Measurements from ENCODE around the gene SPATS2.
A peak's percentile ranks its signal among the peaks of the same experiment; 100 is the strongest.
"Not testable (repeated sequence)": the region's sequence is repeated elsewhere in the genome, so short reads cannot be mapped to it uniquely, and the experiment has no call there.

The SPATS2 gene

GRCh38 chr12:49367381-49368239 lies at the start of gene SPATS2:
SPATS2 (plus strand) TSS chr12:49367462; CDS start chr12:49461013, 93,551 bp downstream.
- DNase-seq = peak; percentile 82 to 89

- not testable (repeated sequence) for DNase-seq
These were observed 46.7 kb upstream of the SPATS2 start for GRCh38 chr12:49320411-49321103.

- no peak for DNase-seq
These were observed 44.9 kb upstream of the SPATS2 start for GRCh38 chr12:49322367-49322707.

DNA sequence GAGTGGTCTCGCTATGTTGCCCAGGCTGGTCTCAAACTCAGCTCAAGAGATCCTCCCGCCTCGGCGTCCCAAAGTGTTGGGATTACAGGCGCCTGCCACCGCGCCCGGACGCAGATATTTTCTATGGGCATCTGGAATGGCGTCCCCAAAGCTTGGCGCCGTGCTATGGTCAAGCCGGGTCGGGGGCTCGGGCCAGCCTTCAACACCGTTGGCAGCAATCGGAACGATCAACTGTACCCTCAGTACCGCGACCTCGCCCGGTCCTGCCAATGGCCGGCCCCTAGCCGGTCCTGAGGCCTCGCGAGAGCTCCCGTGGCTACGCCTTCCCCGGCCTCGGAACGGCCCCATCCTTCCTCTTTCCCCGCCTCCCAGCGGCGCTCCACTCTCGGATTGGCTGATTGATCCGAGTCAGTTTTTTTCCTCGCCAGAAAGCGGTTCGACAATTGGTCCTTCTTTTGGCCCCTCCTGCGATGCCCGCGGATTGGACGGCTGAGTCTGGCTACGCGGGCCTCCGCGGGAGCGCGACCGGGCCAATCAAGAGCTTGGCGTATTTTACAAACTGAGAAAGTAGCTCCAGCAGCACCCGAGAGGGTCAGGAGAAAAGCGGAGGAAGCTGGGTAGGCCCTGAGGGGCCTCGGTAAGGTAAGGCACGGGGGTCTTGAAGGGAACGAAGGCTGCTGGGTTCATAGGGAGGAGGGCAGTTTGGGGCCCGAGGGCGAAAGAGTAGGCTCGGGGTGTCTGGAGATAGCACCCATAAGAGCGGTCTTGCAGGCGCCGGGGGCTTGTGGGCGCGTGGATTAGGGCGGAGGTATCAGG lies 44.3 kb upstream of the SPATS2 start, which contains the start of gene TROAP:
TSS of gene TROAP (plus strand) at position 548 of the 816 bp plus-strand sequence. CDS start 354 bp downstream, outside the sequence.
- DNase-seq = peak; percentile 97 to 99

DNA sequence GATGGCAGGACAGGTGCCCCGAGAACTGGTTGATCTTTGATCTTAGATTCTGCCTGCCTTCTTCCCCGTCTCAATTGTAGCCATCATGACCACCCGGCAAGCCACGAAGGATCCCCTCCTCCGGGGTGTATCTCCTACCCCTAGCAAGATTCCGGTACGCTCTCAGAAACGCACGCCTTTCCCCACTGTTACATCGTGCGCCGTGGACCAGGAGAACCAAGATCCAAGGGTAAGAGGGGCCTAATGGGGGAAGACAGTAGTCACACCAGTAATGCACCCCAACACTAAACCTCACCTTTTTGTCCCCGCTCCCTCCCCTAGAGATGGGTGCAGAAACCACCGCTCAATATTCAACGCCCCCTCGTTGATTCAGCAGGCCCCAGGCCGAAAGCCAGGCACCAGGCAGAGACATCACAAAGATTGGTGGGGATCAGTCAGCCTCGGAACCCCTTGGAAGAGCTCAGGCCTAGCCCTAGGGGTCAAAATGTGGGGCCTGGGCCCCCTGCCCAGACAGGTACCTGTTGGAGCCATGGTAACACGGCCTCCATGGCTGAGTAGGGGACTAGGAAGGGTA lies 43.7 kb upstream of the SPATS2 start:
- no peak for DNase-seq

DNA sequence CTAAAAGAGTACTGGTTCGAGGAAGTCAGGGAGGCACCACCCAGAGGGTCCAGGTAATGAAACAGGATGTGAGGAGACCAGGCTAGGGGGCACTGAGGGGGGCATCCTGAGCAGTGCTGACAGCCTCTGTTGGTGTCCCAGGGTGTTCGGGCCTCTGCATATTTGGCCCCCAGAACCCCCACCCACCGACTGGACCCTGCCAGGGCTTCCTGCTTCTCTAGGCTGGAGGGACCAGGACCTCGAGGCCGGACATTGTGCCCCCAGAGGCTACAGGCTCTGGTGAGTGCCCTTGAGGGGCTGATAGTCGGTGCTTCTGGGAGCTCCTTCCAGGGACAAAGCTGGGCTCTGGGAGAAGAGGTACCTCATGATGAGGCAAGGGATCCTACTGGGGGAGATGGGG lies 41.7 kb upstream of the SPATS2 start:
- DNase-seq = no peak

GRCh38 chr12:49327368-49327767 lies 39.9 kb upstream of the SPATS2 start:
- DNase-seq = no peak

- DNase-seq = no peak
These were observed 39.4 kb upstream of the SPATS2 start for GRCh38 chr12:49327887-49328286.

DNA sequence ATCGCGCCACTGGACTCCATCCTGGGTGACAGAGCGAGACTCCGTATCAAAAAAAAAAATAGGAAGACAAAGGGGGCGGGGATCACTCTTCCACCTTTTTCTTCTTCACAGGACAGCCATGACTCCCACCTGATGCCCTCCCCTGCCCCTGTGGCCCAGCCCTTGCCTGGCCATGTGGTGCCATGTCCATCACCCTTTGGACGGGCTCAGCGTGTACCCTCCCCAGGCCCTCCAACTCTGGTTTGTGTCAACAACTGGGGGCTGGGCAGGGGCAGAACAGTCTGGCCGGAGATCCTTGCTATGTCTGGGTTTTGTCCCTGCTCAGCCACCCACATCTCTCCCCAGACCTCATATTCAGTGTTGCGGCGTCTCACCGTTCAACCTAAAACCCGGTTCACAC lies 38.4 kb upstream of the SPATS2 start:
- DNase-seq = no peak

DNA sequence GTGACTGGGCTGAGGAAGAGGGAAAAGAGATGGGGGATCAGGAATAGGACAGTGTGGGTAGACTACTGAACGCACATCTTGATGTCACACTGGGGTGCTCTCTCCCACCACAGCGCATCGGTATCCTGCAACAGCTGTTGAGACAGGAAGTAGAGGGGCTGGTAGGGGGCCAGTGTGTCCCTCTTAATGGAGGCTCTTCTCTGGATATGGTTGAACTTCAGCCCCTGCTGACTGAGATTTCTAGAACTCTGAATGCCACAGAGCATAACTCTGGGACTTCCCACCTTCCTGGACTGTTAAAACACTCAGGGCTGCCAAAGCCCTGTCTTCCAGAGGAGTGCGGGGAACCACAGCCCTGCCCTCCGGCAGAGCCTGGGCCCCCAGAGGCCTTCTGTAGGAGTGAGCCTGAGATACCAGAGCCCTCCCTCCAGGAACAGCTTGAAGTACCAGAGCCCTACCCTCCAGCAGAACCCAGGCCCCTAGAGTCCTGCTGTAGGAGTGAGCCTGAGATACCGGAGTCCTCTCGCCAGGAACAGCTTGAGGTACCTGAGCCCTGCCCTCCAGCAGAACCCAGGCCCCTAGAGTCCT lies 37.1 kb upstream of the SPATS2 start:
- DNase-seq = no peak

DNA sequence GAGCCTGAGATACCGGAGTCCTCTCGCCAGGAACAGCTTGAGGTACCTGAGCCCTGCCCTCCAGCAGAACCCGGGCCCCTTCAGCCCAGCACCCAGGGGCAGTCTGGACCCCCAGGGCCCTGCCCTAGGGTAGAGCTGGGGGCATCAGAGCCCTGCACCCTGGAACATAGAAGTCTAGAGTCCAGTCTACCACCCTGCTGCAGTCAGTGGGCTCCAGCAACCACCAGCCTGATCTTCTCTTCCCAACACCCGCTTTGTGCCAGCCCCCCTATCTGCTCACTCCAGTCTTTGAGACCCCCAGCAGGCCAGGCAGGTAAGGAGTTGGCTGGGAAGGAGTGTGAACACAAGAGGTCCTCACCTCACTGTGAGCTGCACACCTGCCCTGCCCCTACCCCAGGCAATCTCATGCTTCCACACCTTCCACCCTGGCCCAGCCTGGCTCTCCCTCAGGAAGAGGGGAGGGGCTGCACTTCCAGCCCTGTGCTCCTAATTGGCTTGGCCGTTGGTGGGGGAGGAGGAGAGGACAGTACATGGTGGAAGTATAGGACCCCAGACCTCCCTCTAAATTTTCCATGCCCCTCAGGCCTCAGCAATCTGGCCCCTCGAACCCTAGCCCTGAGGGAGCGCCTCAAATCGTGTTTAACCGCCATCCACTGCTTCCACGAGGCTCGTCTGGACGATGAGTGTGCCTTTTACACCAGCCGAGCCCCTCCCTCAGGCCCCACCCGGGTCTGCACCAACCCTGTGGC lies 36.5 kb upstream of the SPATS2 start:
- no peak for DNase-seq

- DNase-seq = peak; percentile 33 to 69
These were observed 35.7 kb upstream of the SPATS2 start for GRCh38 chr12:49331380-49332222.

GRCh38 chr12:49332441-49332861 lies 34.8 kb upstream of the SPATS2 start:
- DNase-seq = no peak

- DNase-seq = no peak
These were observed 34.3 kb upstream of the SPATS2 start for GRCh38 chr12:49332891-49333371.

DNA sequence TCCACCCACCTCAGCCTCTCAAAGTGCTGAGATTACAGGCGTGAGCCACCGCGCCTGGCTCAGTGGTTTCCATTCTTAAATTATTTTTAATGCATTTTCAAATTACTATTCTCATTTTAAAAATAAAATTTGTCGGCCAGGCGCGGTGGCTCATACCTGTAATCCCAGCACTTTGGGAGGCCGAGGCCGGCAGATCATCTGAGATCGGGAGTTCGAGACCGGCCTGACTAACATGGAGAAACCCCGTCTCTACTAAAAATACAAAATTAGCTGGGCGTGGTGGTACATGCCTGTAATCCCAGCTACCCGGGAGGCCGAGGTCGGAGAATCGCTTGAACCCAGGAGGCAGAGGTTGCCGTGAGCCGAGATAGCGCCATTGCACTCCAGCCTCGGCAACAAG lies 33.5 kb upstream of the SPATS2 start:
- DNase-seq = not testable (repeated sequence)

GRCh38 chr12:49334226-49334625 lies 33.0 kb upstream of the SPATS2 start:
- no peak for DNase-seq

- DNase-seq = no peak
These were observed 32.6 kb upstream of the SPATS2 start for GRCh38 chr12:49334681-49335080.

- DNase-seq = no peak
These were observed 31.9 kb upstream of the SPATS2 start for GRCh38 chr12:49335118-49335954.

- no peak for DNase-seq
These were observed 31.2 kb upstream of the SPATS2 start for GRCh38 chr12:49335955-49336644.
